SJSA1 (cell line): ENCODE data around the gene HDGFL3. TPM values are rescaled to one million over a fixed set of nuclear protein-coding genes. Genes with fewer than 3 reads are reported as not detected.

Experiments used
- DNase-seq, 2 experiments: peaks; one replicate each; pipeline ENCODE4 v3.0.0-alpha.2; 2015 to 2020; ENCODE audit warnings: low spot score in 2 of 2, low read depth in 1 of 2
- H3K27ac ChIP-seq: fragments of 250-450 bp; sonication (Bioruptor Pico); 2 replicates; pipeline ENCODE4 v1.5.1; 2020; ENCODE audit warnings: mild to moderate bottlenecking, moderate library complexity
- H3K27me3 ChIP-seq: fragments of 250-450 bp; sonication (Bioruptor Pico); replicated peaks from 2 replicates; pipeline ENCODE4 v1.5.1; 2020; ENCODE audit warnings: mild to moderate bottlenecking, moderate library complexity
- H3K36me3 ChIP-seq: fragments of 250-450 bp; sonication (Bioruptor Pico); 2 replicates; pipeline ENCODE4 v1.5.1; 2020; ENCODE audit warnings: mild to moderate bottlenecking
- H3K4me1 ChIP-seq: fragments of 250-450 bp; sonication (Bioruptor Pico); replicated peaks from 2 replicates; pipeline ENCODE4 v1.6.1; 2021; ENCODE audit warnings: mild to moderate bottlenecking
- H3K4me3 ChIP-seq: fragments of 250-450 bp; sonication (Bioruptor Pico); 2 replicates; pipeline ENCODE4 v1.5.1; 2020; ENCODE audit warnings: mild to moderate bottlenecking
- H3K9me3 ChIP-seq: fragments of 250-450 bp; sonication (Bioruptor Pico); replicated peaks from 2 replicates; pipeline ENCODE4 v1.5.1; 2020; ENCODE audit warnings: mild to moderate bottlenecking
- total RNA-seq: library from RNA; depleted of rRNA; stranded (reverse); fragments of >200 nt; shearing (Covaris generic); gene quantifications from 2 replicates; pipeline ENCODE4 v1.2.3, GENCODE V29; 2014

HDGFL3 gene
- total RNA-seq, 1 experiment from 2014 or later: 93.9 TPM

DNA sequence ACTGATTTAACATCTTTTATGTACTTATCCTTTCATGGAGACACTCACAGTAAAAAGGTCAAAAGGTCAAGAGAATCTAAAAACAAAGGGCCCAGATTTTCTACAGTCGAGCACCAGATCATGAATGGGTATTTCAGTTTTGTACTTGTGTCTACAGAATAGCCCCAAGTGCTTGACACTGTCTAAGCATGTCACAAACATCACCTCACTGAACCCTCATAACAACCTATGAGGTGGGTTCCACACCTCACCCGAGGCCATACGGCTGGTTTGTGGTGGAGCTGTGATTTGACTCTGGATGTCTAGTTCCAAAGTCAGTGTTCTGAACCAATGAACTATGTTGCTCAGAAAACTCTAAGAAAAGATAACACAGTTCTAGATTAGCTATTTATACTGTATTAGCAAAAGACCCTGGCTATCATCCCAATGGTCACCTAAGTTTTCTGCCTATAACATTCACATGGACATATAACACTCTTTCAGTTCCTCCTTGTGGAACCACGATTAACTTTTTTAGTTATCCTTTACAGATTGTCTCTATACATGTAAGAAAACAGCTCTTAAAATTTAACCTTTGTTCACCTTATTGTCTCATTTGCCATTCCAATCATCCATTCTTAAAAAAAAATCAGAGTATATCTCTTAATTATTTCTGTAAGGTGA lies 74.6 kb downstream of the HDGFL3 start:
- no peak for DNase-seq
- Histone ChIP-seq H3K27ac (no peak overlapping the region), H3K9me3 (no peaks in the 10 kb centered on the region), H3K36me3 (peaks cover 8% of the 10 kb centered on the region; the same call in 1 of the 2 replicates), H3K27me3 (no peaks in the 10 kb centered on the region), H3K4me1 (no peaks in the 10 kb centered on the region), H3K4me3 (no peak overlapping the region)

DNA sequence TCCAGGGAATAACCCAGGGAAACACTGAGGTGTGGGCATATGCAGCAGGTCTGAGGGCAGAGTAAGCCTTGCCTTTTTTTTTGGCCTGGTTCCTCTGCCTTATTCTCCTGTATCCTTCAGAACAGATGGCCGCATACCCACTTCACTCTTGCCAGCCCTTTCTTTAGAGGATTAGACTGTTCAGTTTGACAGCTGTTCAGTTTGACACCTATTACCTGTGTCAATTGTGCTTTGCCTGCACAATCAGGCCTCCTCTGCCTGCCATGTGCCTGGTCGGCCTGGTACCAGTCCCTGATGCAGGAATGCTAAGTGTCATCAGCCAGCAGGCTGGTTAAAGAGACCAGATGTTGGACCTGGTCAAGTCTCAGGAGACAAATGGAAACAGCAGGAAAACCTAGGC lies 77.8 kb downstream of the HDGFL3 start:
- Histone ChIP-seq H3K4me3 (no peak overlapping the region), H3K27me3 (no peaks in the 10 kb centered on the region), H3K27ac (no peak overlapping the region), H3K4me1 (no peaks in the 10 kb centered on the region), H3K36me3 (peaks cover 4% of the 10 kb centered on the region; the same call in 1 of the 2 replicates), H3K9me3 (no peaks in the 10 kb centered on the region)
- DNase-seq: no peak

DNA sequence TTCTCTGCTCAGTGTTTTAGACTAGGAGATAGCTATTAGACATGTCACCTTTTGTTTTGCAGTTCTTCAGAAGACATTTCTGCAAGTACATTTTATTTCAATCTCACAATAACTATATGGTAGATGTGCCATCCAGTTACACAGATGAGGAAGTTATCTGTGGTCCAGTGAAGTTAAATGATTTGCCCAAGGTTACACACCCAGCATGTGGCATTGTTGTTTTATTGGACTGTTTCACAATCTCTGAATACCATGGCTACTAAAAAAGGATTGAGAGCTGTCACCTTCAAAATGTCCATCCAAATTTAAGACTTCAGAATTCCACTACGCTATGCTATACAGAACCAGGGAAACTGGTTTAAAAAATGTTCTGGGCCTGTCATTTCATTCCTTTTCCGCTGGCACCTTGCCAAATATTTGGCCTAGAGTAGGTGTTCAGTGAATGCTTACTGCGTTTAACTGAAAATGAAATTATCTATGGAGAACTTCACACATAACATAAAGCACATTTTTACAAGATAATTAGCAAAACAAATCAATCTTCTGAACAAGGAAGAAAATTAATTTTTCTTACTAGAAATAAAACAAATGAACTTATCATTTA lies 80.0 kb downstream of the HDGFL3 start:
- peaks cover 4% of the 10 kb centered on the region; the same call in 1 of the 2 replicates for H3K36me3 ChIP-seq
- H3K9me3 ChIP-seq: no peaks in the 10 kb centered on the region
- no peak overlapping the region for H3K4me3 ChIP-seq
- no peak for DNase-seq
- no peaks in the 10 kb centered on the region for H3K27me3 ChIP-seq
- H3K4me1 ChIP-seq: no peaks in the 10 kb centered on the region
- no peak overlapping the region for H3K27ac ChIP-seq

DNA sequence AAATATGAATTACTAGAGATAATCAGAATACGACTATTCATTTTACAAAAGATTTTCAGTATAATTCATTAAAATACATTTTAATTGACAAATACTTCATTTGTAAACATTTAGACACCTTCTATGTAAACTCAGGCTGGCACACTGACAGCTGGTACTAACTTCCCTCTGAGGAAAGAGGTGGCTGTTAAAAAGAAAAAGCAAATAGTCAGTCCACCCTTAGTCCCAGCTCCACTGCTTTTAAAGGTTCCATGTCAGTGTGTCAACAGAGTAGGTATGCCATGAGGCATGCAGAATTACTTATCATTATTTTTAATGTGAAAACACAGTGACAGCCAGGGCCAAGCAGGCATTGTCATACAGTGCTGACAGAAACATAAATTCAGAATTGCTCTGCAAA lies 84.1 kb downstream of the HDGFL3 start:
- Histone ChIP-seq H3K27ac (no peak overlapping the region), H3K36me3 (peaks cover 4% of the 10 kb centered on the region; the same call in 1 of the 2 replicates), H3K4me3 (no peak overlapping the region), H3K4me1 (no peaks in the 10 kb centered on the region), H3K9me3 (no peaks in the 10 kb centered on the region), H3K27me3 (no peaks in the 10 kb centered on the region)
- no peak for DNase-seq

DNA sequence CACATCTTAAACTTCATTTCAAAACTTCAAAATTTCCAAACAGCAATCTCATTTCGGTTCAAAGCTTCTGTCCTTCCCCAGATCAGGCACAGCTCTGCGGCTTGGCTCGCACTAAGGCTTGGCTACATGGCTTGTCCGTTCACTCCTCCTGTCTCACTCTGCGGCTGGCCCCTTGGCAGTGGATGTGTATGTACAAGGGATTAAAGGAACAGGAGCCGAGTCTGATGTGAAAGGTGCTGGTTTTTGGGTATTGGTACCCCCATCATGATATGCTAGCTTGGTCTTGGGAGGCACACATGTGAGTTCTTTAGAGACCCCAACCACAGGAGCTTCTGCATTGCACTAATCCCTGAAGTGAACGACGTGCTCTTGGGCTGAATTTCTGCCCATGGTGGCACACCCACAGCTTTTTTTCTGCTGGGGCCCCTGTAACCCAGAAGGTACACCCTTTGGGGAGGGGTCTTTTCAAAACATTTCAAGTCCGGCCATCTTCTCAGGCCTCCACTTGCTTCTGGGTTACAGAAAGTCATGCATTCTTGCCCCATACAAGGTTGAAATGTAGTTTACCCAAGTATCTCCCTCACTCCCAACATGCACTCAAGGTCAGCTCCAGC lies 87.5 kb downstream of the HDGFL3 start:
- no peak overlapping the region for H3K27ac ChIP-seq
- H3K9me3 ChIP-seq: no peaks in the 10 kb centered on the region
- H3K27me3 ChIP-seq: no peaks in the 10 kb centered on the region
- H3K4me3 ChIP-seq: no peak overlapping the region
- DNase-seq: no peak
- no peaks in the 10 kb centered on the region for H3K36me3 ChIP-seq
- H3K4me1 ChIP-seq: no peaks in the 10 kb centered on the region

DNA sequence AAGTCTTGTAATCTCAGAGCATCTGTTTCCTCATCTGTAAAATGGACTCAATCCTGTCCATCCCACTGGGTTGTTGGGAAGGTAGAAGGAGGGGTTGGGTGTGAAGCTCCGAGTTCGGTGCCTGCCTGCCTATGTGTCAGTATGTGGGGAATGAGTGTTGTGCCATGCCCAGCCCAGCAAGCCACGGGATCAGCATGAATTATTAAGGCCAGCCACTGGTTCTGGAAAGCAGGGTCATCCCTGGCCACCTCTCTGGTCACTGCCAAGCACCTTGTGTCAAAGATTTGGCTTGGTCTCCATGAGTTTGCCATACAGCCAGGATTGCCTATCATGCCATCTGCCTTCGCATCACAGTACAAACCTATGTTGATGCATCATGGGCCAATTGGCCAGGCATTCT lies 88.7 kb downstream of the HDGFL3 start:
- H3K36me3 ChIP-seq: no peaks in the 10 kb centered on the region
- no peak overlapping the region for H3K27ac ChIP-seq
- DNase-seq: no peak
- no peaks in the 10 kb centered on the region for H3K27me3 ChIP-seq
- H3K4me1 ChIP-seq: no peaks in the 10 kb centered on the region
- H3K9me3 ChIP-seq: no peaks in the 10 kb centered on the region
- H3K4me3 ChIP-seq: no peak overlapping the region

DNA sequence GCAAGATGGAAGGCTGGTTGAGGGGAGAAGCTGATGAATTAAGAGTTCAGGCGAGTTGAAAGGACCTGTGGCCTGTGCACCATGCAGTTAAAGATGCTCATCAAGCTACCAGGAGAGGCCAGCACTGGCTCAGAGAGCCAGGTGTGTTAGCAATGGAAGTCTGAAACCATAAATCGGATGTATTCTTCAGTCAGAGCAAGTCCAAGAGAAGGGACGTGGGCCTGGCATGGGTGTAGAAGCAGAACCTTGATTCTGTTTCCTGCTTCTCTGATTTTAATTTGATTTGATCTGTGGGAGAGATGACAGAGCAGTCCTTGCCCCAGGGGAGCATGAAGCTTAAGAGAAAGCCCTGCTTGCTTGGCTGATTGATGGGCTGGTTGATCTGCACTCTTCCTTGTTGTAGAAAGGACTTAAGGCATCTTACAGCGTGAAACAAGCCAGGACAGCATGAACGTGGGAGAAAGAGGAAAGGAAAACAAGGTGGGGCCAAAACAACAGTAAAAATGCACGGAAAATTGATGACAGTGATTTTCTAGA lies 89.3 kb downstream of the HDGFL3 start:
- H3K9me3 ChIP-seq: no peaks in the 10 kb centered on the region
- no peaks in the 10 kb centered on the region for H3K36me3 ChIP-seq
- DNase-seq: no peak
- H3K4me3 ChIP-seq: no peak overlapping the region
- H3K4me1 ChIP-seq: peaks cover 2% of the 10 kb centered on the region
- no peak overlapping the region for H3K27ac ChIP-seq
- no peaks in the 10 kb centered on the region for H3K27me3 ChIP-seq

DNA sequence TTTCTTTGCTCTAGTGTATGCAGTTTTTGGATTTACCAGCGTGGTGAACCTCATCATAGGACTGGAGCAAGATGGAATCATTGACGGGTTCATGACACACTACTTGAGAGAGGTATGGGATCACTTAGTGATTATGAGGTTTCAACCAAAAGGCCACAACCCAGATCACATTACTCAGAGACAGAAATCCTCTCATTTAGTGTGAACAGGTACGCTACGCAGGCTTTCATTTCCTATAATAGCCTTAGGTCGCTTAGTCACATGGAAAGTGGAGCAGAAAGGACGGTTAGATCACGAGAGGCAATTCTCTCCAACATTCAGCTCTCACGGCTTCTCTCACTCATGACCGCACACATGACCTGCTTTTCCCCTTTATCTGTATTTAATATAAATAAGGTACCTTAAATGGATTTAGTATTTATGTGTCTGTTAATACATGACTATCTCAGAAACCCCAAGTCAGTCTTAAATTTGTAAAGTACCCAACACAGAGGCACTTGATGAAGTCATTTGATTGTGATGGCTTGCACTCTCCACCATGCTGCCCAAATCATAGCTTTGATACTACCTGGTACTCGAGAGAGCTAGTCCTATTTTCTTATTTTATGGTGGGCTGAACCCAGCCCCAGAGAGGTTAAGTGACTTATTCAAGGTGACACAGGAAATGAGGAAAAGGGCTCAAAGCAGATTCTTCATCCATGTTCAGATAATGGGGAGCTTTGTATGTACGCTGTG lies 91.6 kb downstream of the HDGFL3 start:
- H3K9me3 ChIP-seq: no peaks in the 10 kb centered on the region
- H3K4me3 ChIP-seq: no peak overlapping the region
- DNase-seq: no peak
- no peaks in the 10 kb centered on the region for H3K36me3 ChIP-seq
- no peak overlapping the region for H3K27ac ChIP-seq
- peaks cover 22% of the 10 kb centered on the region for H3K4me1 ChIP-seq
- no peaks in the 10 kb centered on the region for H3K27me3 ChIP-seq

DNA sequence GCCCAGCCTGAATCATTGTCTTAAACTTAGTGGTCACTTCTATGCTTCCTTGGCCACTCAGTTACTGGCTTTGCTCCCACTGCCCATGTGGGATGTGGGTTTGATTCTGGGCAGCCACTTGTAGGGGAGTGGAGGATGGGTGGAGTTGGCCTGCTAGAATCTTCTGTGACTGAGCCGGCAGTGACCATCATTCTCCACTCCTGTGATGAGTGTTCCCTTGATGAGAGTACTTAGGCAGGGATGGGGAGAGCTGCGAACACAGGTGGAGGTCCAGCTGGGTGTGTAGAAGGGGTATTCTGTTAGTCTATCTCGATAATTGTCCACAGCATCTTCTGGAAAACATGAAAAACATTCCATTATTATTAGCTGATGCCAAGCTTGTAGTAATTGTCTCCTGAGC lies 92.2 kb downstream of the HDGFL3 start:
- no peak overlapping the region for H3K4me3 ChIP-seq
- H3K27ac ChIP-seq: no peak overlapping the region
- H3K36me3 ChIP-seq: no peaks in the 10 kb centered on the region
- peaks cover 22% of the 10 kb centered on the region for H3K4me1 ChIP-seq
- H3K27me3 ChIP-seq: no peaks in the 10 kb centered on the region
- DNase-seq: no peak
- no peaks in the 10 kb centered on the region for H3K9me3 ChIP-seq

DNA sequence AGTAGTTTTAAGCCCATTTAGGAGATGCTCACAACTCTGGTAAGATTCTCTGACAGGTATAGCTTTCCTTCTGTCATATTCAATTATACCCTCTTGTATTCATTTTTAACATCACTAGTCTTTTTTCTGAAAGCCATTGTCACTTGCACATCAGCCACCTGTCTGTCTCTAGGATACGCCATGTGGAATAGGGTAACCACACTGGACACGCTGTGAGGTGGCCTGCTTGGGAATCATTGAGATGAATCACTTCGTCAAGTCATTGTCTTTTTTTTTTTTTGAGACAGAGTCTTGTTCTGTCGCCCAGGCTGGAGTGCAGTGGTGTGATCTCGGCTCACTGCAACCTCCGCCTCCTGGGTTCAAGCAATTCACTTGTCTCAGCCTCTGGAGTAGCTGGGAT lies 92.8 kb downstream of the HDGFL3 start:
- H3K36me3 ChIP-seq: no peaks in the 10 kb centered on the region
- peaks cover 22% of the 10 kb centered on the region for H3K4me1 ChIP-seq
- H3K27ac ChIP-seq: no peak overlapping the region
- no peak for DNase-seq
- no peaks in the 10 kb centered on the region for H3K27me3 ChIP-seq
- H3K9me3 ChIP-seq: no peaks in the 10 kb centered on the region
- H3K4me3 ChIP-seq: no peak overlapping the region

DNA sequence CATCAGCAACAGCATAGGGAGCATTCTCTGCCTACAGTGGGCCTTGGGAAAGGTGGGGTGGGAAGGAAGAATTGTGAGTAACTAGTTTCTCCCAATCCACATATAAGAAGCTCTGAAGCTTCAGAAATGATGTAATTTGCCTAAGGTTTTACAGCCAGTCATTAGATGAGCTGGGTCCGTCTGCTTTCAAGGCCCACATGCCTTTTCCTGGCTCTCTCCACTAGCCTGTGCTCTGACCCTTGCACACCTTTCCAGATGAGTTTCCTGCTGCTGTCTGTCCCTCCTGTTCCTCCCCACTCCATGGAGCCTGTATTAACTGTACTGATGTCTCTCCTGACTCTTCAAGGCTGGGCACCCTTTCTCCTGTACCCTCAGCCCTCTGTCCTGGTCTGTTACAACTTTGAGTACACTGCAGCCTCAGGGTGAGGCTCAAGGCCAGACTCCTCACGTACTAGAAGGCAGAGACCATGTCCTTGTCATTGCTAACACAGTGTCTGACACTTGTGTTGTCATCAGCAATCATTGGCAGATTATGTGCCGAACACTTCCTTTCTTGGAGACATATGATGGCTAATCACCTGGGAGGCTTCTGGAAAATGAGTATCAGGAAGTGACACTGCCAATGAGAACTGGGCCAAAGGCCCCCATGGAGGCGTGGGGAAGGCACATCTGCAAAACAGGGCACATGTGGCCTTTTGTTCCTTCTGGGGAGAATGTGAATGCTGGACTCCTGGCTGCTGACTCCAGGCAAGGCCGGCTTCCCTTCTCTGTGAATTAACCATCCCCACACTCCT lies 93.5 kb downstream of the HDGFL3 start:
- no peaks in the 10 kb centered on the region for H3K36me3 ChIP-seq
- no peak overlapping the region for H3K4me3 ChIP-seq
- no peak overlapping the region for H3K27ac ChIP-seq
- no peak for DNase-seq
- H3K4me1 ChIP-seq: peaks cover 22% of the 10 kb centered on the region
- no peaks in the 10 kb centered on the region for H3K27me3 ChIP-seq
- H3K9me3 ChIP-seq: no peaks in the 10 kb centered on the region

DNA sequence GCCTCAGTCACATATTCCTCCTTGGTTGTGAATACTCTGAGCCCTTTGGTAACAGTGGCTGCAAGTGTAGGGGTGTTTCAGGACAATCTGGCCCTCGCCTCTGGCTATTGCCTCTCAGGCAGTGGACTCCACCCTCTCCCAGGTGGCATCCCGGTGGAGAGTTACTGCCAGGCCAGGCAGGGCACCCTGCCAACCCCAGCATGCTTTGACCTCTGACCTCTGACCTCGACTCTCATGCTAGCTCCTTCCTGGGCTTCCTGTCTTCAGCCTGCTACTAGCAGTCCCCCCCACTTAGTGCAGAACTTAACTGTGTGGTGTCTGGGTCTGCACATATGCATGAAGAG lies 94.7 kb downstream of the HDGFL3 start:
- peak overlapping the region; percentile 49 for H3K27ac ChIP-seq
- no peak for DNase-seq
- no peak overlapping the region for H3K4me3 ChIP-seq
- no peaks in the 10 kb centered on the region for H3K9me3 ChIP-seq
- H3K36me3 ChIP-seq: no peaks in the 10 kb centered on the region
- H3K4me1 ChIP-seq: peaks cover 23% of the 10 kb centered on the region
- H3K27me3 ChIP-seq: peaks cover 6% of the 10 kb centered on the region; the same call in 1 of the 2 replicates

DNA sequence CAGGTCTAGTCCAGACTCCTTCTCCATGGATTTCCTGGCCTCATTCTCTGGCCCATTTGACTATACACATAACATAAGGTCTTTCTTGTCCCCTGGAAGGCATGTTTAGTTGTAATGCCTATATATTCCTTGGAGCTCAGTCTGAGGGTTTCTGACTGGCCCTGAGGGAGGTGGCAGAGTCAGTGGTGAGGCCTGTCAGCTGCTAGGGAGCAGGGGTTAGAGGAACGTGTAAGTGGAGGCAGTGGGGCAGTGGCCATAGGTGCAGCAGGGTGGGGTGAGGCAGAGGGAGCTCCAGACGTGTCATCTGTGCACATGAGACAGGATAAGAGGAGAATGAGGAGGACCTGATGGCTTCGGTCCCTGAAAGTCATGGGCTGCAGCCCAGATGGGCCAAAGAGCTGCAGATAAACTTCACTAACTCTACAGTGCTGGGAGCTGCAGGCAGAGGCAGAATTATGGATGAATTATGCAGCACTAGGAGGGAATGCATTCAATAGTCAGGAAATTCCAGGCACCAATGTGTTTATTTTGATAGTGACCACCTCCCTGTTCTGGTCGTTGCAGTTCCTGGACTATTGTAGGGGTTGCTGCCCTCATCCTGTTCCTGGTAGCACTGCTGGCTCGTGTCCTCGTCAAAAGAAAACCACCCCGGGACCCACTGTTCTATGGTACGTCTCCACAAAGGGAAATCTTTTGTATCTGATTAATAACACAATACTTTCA lies 95.2 kb downstream of the HDGFL3 start:
- Histone ChIP-seq H3K36me3 (no peaks in the 10 kb centered on the region; the same call in 1 of the 2 replicates), H3K9me3 (no peaks in the 10 kb centered on the region), H3K27me3 (peaks cover 12% of the 10 kb centered on the region), H3K27ac (peak overlapping the region; percentile 49), H3K4me3 (no peak overlapping the region), H3K4me1 (peaks cover 28% of the 10 kb centered on the region)
- DNase-seq: peak; percentile 83 to 92
